AG09319 (cell line): ENCODE results near the gene PLEKHB2.

ENCODE experiments used
- DNase-seq: peaks from one replicate; pipeline ENCODE4 v3.0.0-alpha.2; 2010; ENCODE audit warnings: low read depth; ENCODE audit errors: extremely low read depth
- TF ChIP-seq, protein P1 (sequence below): IDR thresholded peaks from 2 replicates; pipeline ENCODE4 v1.5.1; 2011; ENCODE audit warnings: low read depth, mild to moderate bottlenecking, inconsistent platforms, low read length, moderate library complexity

Gene PLEKHB2, protein sequence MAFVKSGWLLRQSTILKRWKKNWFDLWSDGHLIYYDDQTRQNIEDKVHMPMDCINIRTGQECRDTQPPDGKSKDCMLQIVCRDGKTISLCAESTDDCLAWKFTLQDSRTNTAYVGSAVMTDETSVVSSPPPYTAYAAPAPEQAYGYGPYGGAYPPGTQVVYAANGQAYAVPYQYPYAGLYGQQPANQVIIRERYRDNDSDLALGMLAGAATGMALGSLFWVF

DNA sequence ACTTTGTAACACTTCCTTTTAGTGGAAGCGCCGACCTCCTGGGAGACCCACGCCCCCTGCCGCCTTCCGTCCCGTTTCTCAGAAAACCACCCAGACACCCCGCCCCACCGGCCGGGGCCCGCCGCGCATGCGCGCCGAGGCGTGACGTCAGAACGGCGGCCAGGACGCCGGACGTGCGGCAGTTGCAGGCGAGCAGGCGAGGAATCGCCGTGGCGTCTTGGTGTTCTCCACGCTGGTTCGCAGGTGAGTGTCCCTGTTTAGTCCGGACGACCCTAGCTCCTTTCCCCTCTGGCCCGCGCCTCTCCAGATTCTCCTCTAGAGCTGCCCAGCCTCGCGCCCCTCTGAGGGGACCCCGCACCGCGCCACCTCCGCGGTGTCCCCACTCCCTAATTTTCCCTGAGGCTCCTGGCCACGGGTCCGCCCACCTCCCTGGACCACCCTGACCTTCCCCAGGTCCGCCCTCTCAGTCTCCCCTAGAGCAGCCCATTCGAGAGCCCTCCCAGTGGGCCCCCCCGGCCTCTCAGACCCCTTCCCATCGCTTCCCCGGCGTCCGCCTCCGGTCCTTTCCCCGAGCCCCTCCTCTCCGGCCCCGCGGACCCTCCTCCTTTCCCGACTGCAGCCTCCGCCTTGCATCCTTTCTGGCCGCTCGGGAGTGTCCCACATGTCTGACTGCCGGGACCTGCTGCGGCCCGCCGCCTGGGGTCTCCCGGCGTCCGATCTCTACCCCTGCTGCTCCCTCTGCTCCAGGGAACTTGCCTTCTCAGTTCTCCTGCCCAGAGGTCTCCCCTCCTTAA, at the start of gene PLEKHB2:
Gene PLEKHB2 (plus strand): TSS at position 181 of the 794 bp plus-strand sequence. CDS start 15,606 bp downstream, outside the sequence.
- peak; percentile 71 for DNase-seq
- TF ChIP-seq, protein P1, sequence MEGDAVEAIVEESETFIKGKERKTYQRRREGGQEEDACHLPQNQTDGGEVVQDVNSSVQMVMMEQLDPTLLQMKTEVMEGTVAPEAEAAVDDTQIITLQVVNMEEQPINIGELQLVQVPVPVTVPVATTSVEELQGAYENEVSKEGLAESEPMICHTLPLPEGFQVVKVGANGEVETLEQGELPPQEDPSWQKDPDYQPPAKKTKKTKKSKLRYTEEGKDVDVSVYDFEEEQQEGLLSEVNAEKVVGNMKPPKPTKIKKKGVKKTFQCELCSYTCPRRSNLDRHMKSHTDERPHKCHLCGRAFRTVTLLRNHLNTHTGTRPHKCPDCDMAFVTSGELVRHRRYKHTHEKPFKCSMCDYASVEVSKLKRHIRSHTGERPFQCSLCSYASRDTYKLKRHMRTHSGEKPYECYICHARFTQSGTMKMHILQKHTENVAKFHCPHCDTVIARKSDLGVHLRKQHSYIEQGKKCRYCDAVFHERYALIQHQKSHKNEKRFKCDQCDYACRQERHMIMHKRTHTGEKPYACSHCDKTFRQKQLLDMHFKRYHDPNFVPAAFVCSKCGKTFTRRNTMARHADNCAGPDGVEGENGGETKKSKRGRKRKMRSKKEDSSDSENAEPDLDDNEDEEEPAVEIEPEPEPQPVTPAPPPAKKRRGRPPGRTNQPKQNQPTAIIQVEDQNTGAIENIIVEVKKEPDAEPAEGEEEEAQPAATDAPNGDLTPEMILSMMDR, result peak; percentile 31

DNA sequence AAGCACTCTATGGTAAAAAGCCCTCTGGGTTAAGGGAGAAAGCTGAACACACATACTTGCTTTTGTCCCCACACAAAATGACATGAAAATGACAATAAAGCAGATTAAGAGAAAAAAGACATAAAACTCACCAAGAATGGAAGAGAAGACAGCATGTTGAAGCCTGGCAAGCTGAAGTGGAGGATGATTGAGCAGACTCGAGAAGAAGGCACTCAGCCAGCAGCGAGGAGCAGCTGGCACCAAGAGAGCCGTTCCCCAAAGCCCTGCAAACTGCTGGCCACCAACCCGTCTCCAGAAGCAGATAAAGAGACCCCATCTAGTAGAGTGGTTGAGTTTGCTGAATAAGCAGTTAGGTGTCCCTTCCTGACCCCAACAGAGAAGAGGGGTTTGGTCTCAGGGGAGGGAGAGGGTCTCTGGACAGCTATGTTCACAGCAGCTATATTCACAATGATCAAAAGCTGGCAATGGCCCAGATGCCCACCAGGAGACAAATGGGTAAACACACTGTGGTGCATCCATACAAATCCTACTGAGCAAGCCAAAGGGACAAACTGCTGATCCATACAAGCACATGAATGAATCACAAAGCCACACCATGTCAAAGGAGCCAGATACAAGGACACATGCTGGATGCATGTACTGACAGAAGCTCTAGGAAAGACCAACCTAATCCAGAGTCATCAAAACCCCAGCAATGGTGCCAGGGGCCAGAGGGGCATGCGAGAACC, 48.8 kb upstream of the PLEKHB2 start:
- DNase-seq, result no peak
- TF ChIP-seq, protein P1, result no peak

DNA sequence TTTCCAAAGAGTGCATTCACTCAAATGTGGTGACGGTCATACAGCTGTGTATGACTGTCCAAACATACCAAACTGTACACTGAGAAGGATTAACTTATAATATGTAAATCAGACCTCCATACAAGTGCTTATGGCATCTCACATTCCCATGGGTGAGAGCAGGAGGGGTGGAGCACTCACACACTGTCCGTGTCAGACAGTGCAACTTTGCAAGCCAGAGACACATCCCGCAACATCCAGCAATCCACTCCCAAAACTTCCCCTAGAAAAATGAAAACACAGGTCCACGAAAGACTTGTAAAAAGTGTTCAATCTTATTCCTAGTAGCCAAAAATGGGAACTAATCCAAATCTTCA, 48.2 kb upstream of the PLEKHB2 start:
- DNase-seq, result no peak
- TF ChIP-seq, protein P1, result no peak

DNA sequence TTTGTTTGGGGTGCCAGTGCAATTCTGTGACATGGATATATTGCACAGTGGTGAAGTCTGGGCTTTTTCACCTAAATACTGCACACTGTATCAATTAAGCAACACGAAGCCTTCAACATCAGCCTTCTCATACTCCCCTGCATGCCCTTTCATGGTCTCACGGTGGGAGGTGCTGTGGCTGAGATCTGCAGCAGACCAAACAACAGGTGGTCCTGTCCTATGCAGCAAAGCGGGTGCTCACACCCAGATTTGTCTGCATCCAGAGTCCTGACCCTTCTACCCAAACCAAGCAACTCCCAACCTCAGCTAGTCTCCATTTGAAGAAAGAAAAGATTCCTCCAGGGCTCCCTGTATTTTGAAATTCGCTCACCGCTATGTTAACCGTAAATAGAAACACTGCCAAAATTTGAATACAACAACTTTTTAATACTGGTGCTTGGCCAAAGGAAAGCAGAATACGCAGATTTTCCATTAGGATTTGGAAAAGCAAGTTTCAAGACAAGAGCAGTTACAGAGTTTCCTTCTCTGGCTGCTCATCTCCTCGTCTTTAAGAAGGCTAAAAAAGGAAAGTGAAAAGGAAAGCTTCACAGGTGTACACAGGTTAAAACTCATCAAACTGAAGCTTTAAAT, 46.8 kb upstream of the PLEKHB2 start:
- no peak for DNase-seq
- TF ChIP-seq, protein P1, result no peak

DNA sequence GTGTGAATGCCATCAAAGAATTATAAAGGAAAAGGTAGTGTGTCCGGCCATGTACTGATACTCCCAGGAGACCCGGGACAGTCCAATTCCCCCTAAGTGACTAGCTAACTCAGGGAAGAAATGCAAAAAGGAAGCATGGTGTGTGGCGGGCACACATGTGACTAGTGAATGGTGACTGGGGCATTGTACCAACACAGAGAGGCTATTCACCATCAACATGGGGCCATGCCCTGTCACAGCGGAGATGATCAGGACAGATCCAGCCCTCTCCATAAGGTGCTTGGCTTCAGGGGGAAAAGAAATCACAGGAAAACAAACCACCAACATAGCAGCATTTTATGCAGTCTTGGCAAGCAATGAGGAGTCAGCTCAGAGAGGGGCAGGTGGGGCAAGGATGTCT, 46.2 kb upstream of the PLEKHB2 start:
- TF ChIP-seq, protein P1, result no peak
- no peak for DNase-seq

DNA sequence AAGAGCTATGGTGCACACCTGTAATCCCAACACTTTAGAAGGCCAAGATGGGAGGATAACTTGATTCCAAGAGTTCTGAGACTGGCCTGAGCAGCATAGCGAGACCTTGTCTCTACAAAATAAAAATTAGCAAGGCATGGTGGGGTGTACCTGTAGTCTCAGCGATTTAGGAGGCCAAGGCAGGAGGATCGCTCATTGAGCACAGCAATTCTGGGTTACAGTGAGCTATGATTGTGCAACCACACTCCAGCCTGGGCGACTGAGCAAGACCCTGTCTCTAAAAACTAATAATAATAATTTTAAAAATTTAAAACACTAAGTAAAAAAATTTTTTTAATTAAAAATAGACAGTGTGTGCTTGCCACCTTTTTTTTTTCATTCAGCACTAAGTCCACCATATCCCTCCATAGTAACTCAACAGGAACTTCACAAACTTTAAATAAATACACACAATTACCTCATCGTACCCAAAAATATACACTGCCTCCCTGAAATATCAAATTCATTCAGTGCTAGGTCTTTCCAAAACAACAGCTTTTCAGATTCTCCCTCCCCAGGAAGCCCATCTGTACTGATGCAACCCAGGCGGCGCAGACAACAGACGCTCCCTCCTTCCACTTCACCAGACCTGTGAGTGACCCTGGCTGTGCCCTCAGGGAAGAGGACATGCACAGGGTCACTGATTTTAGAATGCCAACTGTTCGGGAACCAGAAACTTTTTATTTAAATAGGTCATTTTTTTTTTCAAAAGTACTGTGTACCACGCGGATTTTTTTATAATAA, 41.4 kb upstream of the PLEKHB2 start:
- no peak for DNase-seq
- TF ChIP-seq, protein P1, result no peak
